HG03442 (cell line): ENCODE measurements around the gene ARHGEF1.
"Not testable (repeated sequence)": the region's sequence is repeated elsewhere in the genome, so short reads cannot be mapped to it uniquely, and the experiment has no call there.

Experiments used
- ATAC-seq: cut with Tn5 transposase; IDR thresholded peaks from one replicate; pipeline ENCODE4 v1.9.1; 2021; ENCODE audit warnings: mild to moderate bottlenecking, moderate library complexity; ENCODE audit not compliant: unreplicated experiment

Gene ARHGEF1

GRCh38 chr19:41929536-41930071, 46.6 kb downstream of the ARHGEF1 start:
- no peak for ATAC-seq

GRCh38 chr19:41930322-41930722, 47.3 kb downstream of the ARHGEF1 start:
- ATAC-seq, result no peak

- no peak for ATAC-seq
Observed at GRCh38 chr19:41930926-41931592, 48.1 kb downstream of the ARHGEF1 start.

- ATAC-seq, result no peak
Observed at GRCh38 chr19:41932259-41932719, 49.3 kb downstream of the ARHGEF1 start.

GRCh38 chr19:41932720-41933332, 49.8 kb downstream of the ARHGEF1 start:
- no peak for ATAC-seq

GRCh38 chr19:41933693-41934426, 50.9 kb downstream of the ARHGEF1 start:
- ATAC-seq, result no peak

- ATAC-seq, result no peak
Observed at GRCh38 chr19:41934849-41935374, 51.9 kb downstream of the ARHGEF1 start.

- ATAC-seq, result no peak
Observed at GRCh38 chr19:41935760-41936415, 52.9 kb downstream of the ARHGEF1 start.

GRCh38 chr19:41936416-41936850, 53.4 kb downstream of the ARHGEF1 start:
- no peak for ATAC-seq

GRCh38 chr19:41936961-41937360, 54.0 kb downstream of the ARHGEF1 start:
- ATAC-seq, result no peak

- no peak for ATAC-seq
Observed at GRCh38 chr19:41937525-41938468, 54.8 kb downstream of the ARHGEF1 start.

GRCh38 chr19:41939209-41939608, 56.2 kb downstream of the ARHGEF1 start:
- not testable (repeated sequence) for ATAC-seq

- no peak for ATAC-seq
Observed at GRCh38 chr19:41939861-41940730, 57.1 kb downstream of the ARHGEF1 start.

- no peak for ATAC-seq
Observed at GRCh38 chr19:41940731-41941409, 57.9 kb downstream of the ARHGEF1 start.

GRCh38 chr19:41941410-41942202, 58.6 kb downstream of the ARHGEF1 start:
- no peak for ATAC-seq

- ATAC-seq, result no peak
Observed at GRCh38 chr19:41944336-41944735, 61.4 kb downstream of the ARHGEF1 start.

GRCh38 chr19:41945135-41945766, 62.3 kb downstream of the ARHGEF1 start:
- ATAC-seq, result peak; percentile 85
